GM19043 (cell line): Measurements from ENCODE around the gene PLA2G4D.

Experiments
- ATAC-seq: cut with Tn5 transposase; IDR thresholded peaks from one replicate; pipeline ENCODE4 v1.9.1; 2021; ENCODE audit warnings: low read depth; ENCODE audit not compliant: unreplicated experiment

The PLA2G4D gene

GRCh38 chr15:42032376-42033213 lies 61.8 kb downstream of the PLA2G4D start:
- ATAC-seq = no peak

- ATAC-seq = no peak
These were observed 63.0 kb downstream of the PLA2G4D start for GRCh38 chr15:42031198-42031915.

- ATAC-seq = no peak
These were observed 66.8 kb downstream of the PLA2G4D start for GRCh38 chr15:42027521-42027920.

- ATAC-seq = no peak
These were observed 70.1 kb downstream of the PLA2G4D start for GRCh38 chr15:42024303-42024702.

GRCh38 chr15:42021593-42021992 lies 72.8 kb downstream of the PLA2G4D start:
- no peak for ATAC-seq

- ATAC-seq = no peak
These were observed 73.6 kb downstream of the PLA2G4D start, which contains the start of gene PLA2G4E for GRCh38 chr15:42020713-42021273. PLA2G4E (minus strand) TSS chr15:42021042; CDS start chr15:42021030, 12 bp downstream.

GRCh38 chr15:42018306-42019224 lies 75.8 kb downstream of the PLA2G4D start:
- no peak for ATAC-seq
